Uterus (tissue), 2 donors: Measurements from ENCODE around the gene RBMS3.

Experiments used
- POLR2A ChIP-seq, 2 donors: fragments of 450-650 bp; IDR thresholded peaks; one replicate each; pipeline ENCODE4 v1.6.1; 2016; ENCODE audit warnings: antibody characterized with exemption in 2 of 2, mild to moderate bottlenecking in 1 of 2, moderate library complexity in 1 of 2
- TF ChIP-seq, protein P1 (sequence below), 4 experiments: fragments of 200-600 bp in 2 of 4; fragments of 450-650 bp in 2 of 4; sonication (generic) in 2 of 4; IDR thresholded peaks; one replicate each; pipeline ENCODE4 v1.5.1; 2016 to 2019; ENCODE audit warnings: antibody characterized with exemption in 4 of 4, mild to moderate bottlenecking in 2 of 4, moderate library complexity in 1 of 4

DNA sequence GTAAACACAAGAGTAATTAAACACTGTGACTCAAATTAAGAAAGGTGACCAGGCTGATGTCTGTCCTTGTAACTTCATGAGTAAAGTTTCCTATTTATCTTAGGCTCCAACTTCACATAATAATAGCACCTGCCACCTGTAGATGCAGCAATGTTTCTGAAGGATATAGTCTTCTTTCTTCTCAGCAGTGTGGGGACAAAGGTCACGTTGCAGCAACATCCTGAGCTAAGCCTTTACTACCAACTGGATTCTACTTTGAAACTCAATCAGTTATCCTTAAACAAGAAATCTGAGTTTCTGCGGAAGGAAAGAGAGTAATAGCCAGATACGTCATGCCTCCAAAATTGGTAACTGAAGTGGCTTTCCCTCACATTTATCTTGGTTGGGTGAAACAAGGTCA lies 253.1 kb downstream of the RBMS3 start:
- TF ChIP-seq, protein P1, sequence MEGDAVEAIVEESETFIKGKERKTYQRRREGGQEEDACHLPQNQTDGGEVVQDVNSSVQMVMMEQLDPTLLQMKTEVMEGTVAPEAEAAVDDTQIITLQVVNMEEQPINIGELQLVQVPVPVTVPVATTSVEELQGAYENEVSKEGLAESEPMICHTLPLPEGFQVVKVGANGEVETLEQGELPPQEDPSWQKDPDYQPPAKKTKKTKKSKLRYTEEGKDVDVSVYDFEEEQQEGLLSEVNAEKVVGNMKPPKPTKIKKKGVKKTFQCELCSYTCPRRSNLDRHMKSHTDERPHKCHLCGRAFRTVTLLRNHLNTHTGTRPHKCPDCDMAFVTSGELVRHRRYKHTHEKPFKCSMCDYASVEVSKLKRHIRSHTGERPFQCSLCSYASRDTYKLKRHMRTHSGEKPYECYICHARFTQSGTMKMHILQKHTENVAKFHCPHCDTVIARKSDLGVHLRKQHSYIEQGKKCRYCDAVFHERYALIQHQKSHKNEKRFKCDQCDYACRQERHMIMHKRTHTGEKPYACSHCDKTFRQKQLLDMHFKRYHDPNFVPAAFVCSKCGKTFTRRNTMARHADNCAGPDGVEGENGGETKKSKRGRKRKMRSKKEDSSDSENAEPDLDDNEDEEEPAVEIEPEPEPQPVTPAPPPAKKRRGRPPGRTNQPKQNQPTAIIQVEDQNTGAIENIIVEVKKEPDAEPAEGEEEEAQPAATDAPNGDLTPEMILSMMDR (IDR thresholded peaks at IDR 0.05), result no peak
- TF ChIP-seq POLR2A (IDR thresholded peaks at IDR 0.05), result no peak
